Naive thymus-derived CD4-positive, alpha-beta T cell (primary cell): Measurements from ENCODE around the gene ACSM6. TPM values are rescaled to one million over a fixed set of nuclear protein-coding genes. Genes with fewer than 3 reads are reported as not detected.

Source experiments
- ATAC-seq: fragments of 150-1000 bp; cut with Tn5 transposase; 2 replicates; pipeline ENCODE4 v1.10.0; 2021; ENCODE audit warnings: mild to moderate bottlenecking, moderate library complexity
- CTCF ChIA-PET: fragments of 350-600 bp; sonication (Branson Sonifier 250); formaldehyde crosslinking; loops from one replicate; lab custom pipeline; 2021; ENCODE audit warnings: antibody characterized with exemption; lab: Charles Lee
- POLR2A ChIA-PET: fragments of 350-600 bp; sonication (Branson Sonifier 250); formaldehyde crosslinking; loops from one replicate; lab custom pipeline; 2021; ENCODE audit warnings: antibody characterized with exemption, inconsistent platforms; lab: Charles Lee
- DNase-seq, 9 donors: peaks; one replicate each; pipeline versions ENCODE4 v3.0.0 to v3.0.0-alpha.2; 2020 to 2022; ENCODE audit warnings: mixed read lengths in 1 of 9
- H3K27ac ChIP-seq: one replicate; pipeline ENCODE4 v1.7.0; 2013; ENCODE audit warnings: mild to moderate bottlenecking, low read depth, low read length, moderate library complexity
- H3K27me3 ChIP-seq, 2 donors: one replicate each; pipeline ENCODE4 v1.7.0; 2013; ENCODE audit warnings: low read length in 2 of 2, mild to moderate bottlenecking in 2 of 2, moderate library complexity in 2 of 2; ENCODE audit not compliant: control insufficient read depth in 2 of 2, insufficient read depth in 2 of 2
- H3K36me3 ChIP-seq, 3 experiments: 1 replicate in 2 of 3; 2 replicates in 1 of 3; pipeline ENCODE4 v1.7.0; 2013; ENCODE audit warnings: low read length in 3 of 3, mild to moderate bottlenecking in 3 of 3, moderate library complexity in 1 of 3; ENCODE audit not compliant: insufficient read depth in 3 of 3, control insufficient read depth in 2 of 3
- H3K4me1 ChIP-seq, 2 donors: one replicate each; pipeline ENCODE4 v1.7.0; 2013; ENCODE audit warnings: low read length in 2 of 2, mild to moderate bottlenecking in 2 of 2, moderate library complexity in 1 of 2; ENCODE audit not compliant: control insufficient read depth in 2 of 2, insufficient read depth in 2 of 2
- H3K4me3 ChIP-seq: 2 replicates; pipeline ENCODE4 v1.7.0; 2013; ENCODE audit warnings: mild to moderate bottlenecking, low read length
- H3K9me3 ChIP-seq, 3 experiments: 1 replicate in 2 of 3; 2 replicates in 1 of 3; pipeline ENCODE4 v1.7.0; 2013; ENCODE audit warnings: low read length in 3 of 3; ENCODE audit not compliant: control insufficient read depth in 2 of 3
- H3K27ac Mint-ChIP-seq, 9 donors: one replicate each; pipeline ENCODE4 v1.8.0; 2020 to 2022; ENCODE audit warnings: mixed read lengths in 9 of 9, mild to moderate bottlenecking in 8 of 9, moderate library complexity in 5 of 9, inconsistent platforms in 2 of 9
- H3K27me3 Mint-ChIP-seq, 5 donors: one replicate each; pipeline ENCODE4 v1.8.0; 2021 to 2022; ENCODE audit warnings: mixed read lengths in 5 of 5, mild to moderate bottlenecking in 1 of 5
- H3K36me3 Mint-ChIP-seq, 5 donors: one replicate each; pipeline ENCODE4 v1.8.0; 2020 to 2022; ENCODE audit warnings: mixed read lengths in 5 of 5, mild to moderate bottlenecking in 3 of 5, inconsistent platforms in 1 of 5
- H3K4me1 Mint-ChIP-seq, 7 donors: one replicate each; pipeline ENCODE4 v1.8.0; 2020 to 2022; ENCODE audit warnings: mixed read lengths in 7 of 7, mild to moderate bottlenecking in 3 of 7, inconsistent platforms in 1 of 7
- H3K4me3 Mint-ChIP-seq, 10 donors: one replicate each; pipeline ENCODE4 v1.8.0; 2020 to 2022; ENCODE audit warnings: mild to moderate bottlenecking in 10 of 10, mixed read lengths in 10 of 10, moderate library complexity in 6 of 10, inconsistent platforms in 2 of 10
- H3K9me3 Mint-ChIP-seq, 11 donors: one replicate each; pipeline ENCODE4 v1.8.0; 2020 to 2022; ENCODE audit warnings: mixed read lengths in 11 of 11, mild to moderate bottlenecking in 4 of 11, inconsistent platforms in 1 of 11, moderate library complexity in 1 of 11
- intact Hi-C, 2 donors: fragments of 100-400 bp; cut with micrococcal nuclease; formaldehyde crosslinking; loops; one replicate each; pipeline ENCODE4 v1.15.1; 2023
- polyA plus RNA-seq, 2 donors: library from polyadenylated mRNA; unstranded; fragments of 300-500 nt; fragmentation: Illumina TruSeq; gene quantifications; one replicate each; pipeline ENCODE4 v1.2.3, GENCODE V29; 2021
- total RNA-seq, 6 experiments: library from RNA in 5 of 6; stranded (reverse) in 5 of 6; gene quantifications; 1 replicate in 5 of 6; 2 replicates in 1 of 6; pipeline ENCODE4 v1.2.3 and lab custom pipeline; 2021 to 2026

ACSM6 gene
- total and polyA plus RNA-seq, 7 experiments from 2014 or later: not detected

GRCh38 chr10:95211606-95212279 is 17.7 kb downstream of the ACSM6 start:
- no peaks in the 10 kb centered on the region for H3K27me3 ChIP-seq
- H3K27ac ChIP-seq: no peak overlapping the region
- H3K36me3 ChIP-seq: no peaks in the 10 kb centered on the region
- no peaks in the 10 kb centered on the region for H3K4me1 ChIP-seq
- no peak for DNase-seq
- H3K9me3 Mint-ChIP-seq: peaks cover 0 to 8% (median 2%) of the 10 kb centered on the region in 11 donors
- ChIA-PET CTCF (no interaction called here), POLR2A (no interaction called here)
- H3K27ac Mint-ChIP-seq: no peak overlapping the region
- intact Hi-C loops: no loop called here
- peaks cover 0 to 12% (median 4%) of the 10 kb centered on the region in 5 donors for H3K27me3 Mint-ChIP-seq
- ATAC-seq: no peak
- peaks cover 0 to 10% (median 0%) of the 10 kb centered on the region in 5 donors for H3K36me3 Mint-ChIP-seq
- no peak overlapping the region for H3K4me3 ChIP-seq
- no peaks in the 10 kb centered on the region for H3K9me3 ChIP-seq
- H3K4me3 Mint-ChIP-seq: no peak overlapping the region
- H3K4me1 Mint-ChIP-seq: no peaks in the 10 kb centered on the region

- Histone ChIP-seq H3K4me3 (no peak overlapping the region), H3K27me3 (no peaks in the 10 kb centered on the region), H3K9me3 (no peaks in the 10 kb centered on the region), H3K4me1 (no peaks in the 10 kb centered on the region), H3K36me3 (no peaks in the 10 kb centered on the region), H3K27ac (no peak overlapping the region)
- H3K4me1 Mint-ChIP-seq: no peaks in the 10 kb centered on the region
- no peak overlapping the region for H3K4me3 Mint-ChIP-seq
- CTCF ChIA-PET: no interaction called here
- no peak overlapping the region for H3K27ac Mint-ChIP-seq
- POLR2A ChIA-PET: no interaction called here
- ATAC-seq (no peak), DNase-seq (no peak)
- intact Hi-C loops: no loop called here
- H3K36me3 Mint-ChIP-seq: peaks cover 0 to 10% (median 0%) of the 10 kb centered on the region in 5 donors
- peaks cover 0 to 9% (median 2%) of the 10 kb centered on the region in 11 donors for H3K9me3 Mint-ChIP-seq
- H3K27me3 Mint-ChIP-seq: peaks cover 0 to 14% (median 7%) of the 10 kb centered on the region in 5 donors
Observed at GRCh38 chr10:95214369-95214768, 20.3 kb downstream of the ACSM6 start.

DNA sequence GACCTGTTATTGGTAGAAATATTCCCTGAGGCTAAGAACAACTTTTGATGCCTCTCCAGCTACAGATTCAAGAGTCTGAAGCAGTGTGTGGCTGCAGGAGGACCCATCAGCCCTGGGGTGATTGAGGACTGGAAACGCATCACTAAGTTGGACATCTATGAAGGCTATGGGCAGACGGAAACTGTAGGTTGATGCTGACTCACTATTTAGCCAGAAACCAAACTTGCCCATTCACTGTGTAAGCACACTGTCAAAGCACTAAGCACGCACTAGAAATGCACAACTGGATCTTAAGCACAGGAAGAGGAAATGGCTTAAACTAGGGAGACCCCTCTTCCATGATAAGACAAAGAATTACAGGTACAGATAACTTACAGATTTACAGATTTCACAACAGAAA is 20.8 kb downstream of the ACSM6 start:
- DNase-seq (no peak), ATAC-seq (no peak)
- ChIA-PET POLR2A (no interaction called here), CTCF (no interaction called here)
- Histone ChIP-seq H3K9me3 (no peaks in the 10 kb centered on the region), H3K27me3 (no peaks in the 10 kb centered on the region), H3K4me3 (no peak overlapping the region), H3K27ac (no peak overlapping the region), H3K4me1 (no peaks in the 10 kb centered on the region), H3K36me3 (no peaks in the 10 kb centered on the region)
- Mint-ChIP-seq H3K4me3 (no peak overlapping the region), H3K27me3 (peaks cover 0 to 14% (median 8%) of the 10 kb centered on the region in 5 donors), H3K27ac (no peak overlapping the region), H3K36me3 (peaks cover 0 to 10% (median 0%) of the 10 kb centered on the region in 5 donors), H3K4me1 (no peaks in the 10 kb centered on the region), H3K9me3 (peaks cover 0 to 9% (median 2%) of the 10 kb centered on the region in 11 donors)
- intact Hi-C loops: no loop called here

GRCh38 chr10:95217476-95217875 is 23.4 kb downstream of the ACSM6 start:
- ChIA-PET CTCF (no interaction called here), POLR2A (no interaction called here)
- no peak overlapping the region for H3K27ac Mint-ChIP-seq
- H3K27me3 ChIP-seq: no peaks in the 10 kb centered on the region
- H3K4me1 ChIP-seq: no peaks in the 10 kb centered on the region
- peaks cover 0 to 14% (median 8%) of the 10 kb centered on the region in 5 donors for H3K27me3 Mint-ChIP-seq
- peaks cover 0 to 9% (median 2%) of the 10 kb centered on the region in 11 donors for H3K9me3 Mint-ChIP-seq
- H3K27ac ChIP-seq: no peak overlapping the region
- H3K36me3 ChIP-seq: no peaks in the 10 kb centered on the region
- ATAC-seq: no peak
- no peak overlapping the region for H3K4me3 ChIP-seq
- H3K36me3 Mint-ChIP-seq: peaks cover 0 to 10% (median 0%) of the 10 kb centered on the region in 5 donors
- H3K4me3 Mint-ChIP-seq: no peak overlapping the region
- no peak for DNase-seq
- intact Hi-C loops: no loop called here
- H3K4me1 Mint-ChIP-seq: no peaks in the 10 kb centered on the region
- no peaks in the 10 kb centered on the region for H3K9me3 ChIP-seq

- Mint-ChIP-seq H3K27ac (no peak overlapping the region), H3K9me3 (peaks cover 0 to 9% (median 0%) of the 10 kb centered on the region in 11 donors), H3K27me3 (peaks cover 0 to 14% (median 8%) of the 10 kb centered on the region in 5 donors), H3K4me1 (no peaks in the 10 kb centered on the region), H3K4me3 (no peak overlapping the region), H3K36me3 (peaks cover 0 to 9% (median 0%) of the 10 kb centered on the region in 5 donors)
- ChIA-PET POLR2A (no interaction called here), CTCF (no interaction called here)
- H3K4me1 ChIP-seq: no peaks in the 10 kb centered on the region
- no peaks in the 10 kb centered on the region for H3K27me3 ChIP-seq
- ATAC-seq (no peak), DNase-seq (no peak)
- no peaks in the 10 kb centered on the region for H3K9me3 ChIP-seq
- H3K36me3 ChIP-seq: no peaks in the 10 kb centered on the region
- intact Hi-C loops: no loop called here
- no peak overlapping the region for H3K4me3 ChIP-seq
- H3K27ac ChIP-seq: no peak overlapping the region
Observed at GRCh38 chr10:95220539-95220938, 26.5 kb downstream of the ACSM6 start.

DNA sequence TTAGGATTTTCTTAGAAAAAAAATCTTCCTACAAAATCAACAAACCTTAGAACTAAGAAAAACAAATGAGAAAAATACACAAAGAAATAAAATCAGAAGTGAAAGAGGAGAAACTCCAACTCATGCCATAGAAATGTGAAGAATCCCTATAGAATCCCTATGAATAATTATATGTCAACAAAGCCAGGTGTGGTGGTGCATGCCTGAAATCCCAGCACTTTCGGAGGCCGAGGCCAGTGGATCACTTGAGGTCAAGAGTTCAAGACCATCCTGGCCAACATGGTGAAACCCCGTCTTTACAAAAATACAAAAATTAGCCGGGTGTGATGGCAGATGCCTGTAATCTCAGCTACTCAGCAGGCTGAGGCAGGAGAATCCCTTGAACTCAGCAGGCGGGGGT is 27.1 kb downstream of the ACSM6 start:
- Mint-ChIP-seq H3K9me3 (peaks cover 0 to 7% (median 0%) of the 10 kb centered on the region in 11 donors), H3K4me1 (no peaks in the 10 kb centered on the region), H3K27ac (no peak overlapping the region), H3K36me3 (peaks cover 0 to 8% (median 0%) of the 10 kb centered on the region in 5 donors), H3K27me3 (peaks cover 0 to 12% (median 7%) of the 10 kb centered on the region in 5 donors), H3K4me3 (no peak overlapping the region)
- ATAC-seq (no peak), DNase-seq (no peak)
- Histone ChIP-seq H3K27ac (no peak overlapping the region), H3K36me3 (no peaks in the 10 kb centered on the region), H3K4me1 (no peaks in the 10 kb centered on the region), H3K4me3 (no peak overlapping the region), H3K27me3 (no peaks in the 10 kb centered on the region), H3K9me3 (no peaks in the 10 kb centered on the region)
- CTCF ChIA-PET: no interaction called here
- POLR2A ChIA-PET: no interaction called here
- intact Hi-C loops: no loop called here

DNA sequence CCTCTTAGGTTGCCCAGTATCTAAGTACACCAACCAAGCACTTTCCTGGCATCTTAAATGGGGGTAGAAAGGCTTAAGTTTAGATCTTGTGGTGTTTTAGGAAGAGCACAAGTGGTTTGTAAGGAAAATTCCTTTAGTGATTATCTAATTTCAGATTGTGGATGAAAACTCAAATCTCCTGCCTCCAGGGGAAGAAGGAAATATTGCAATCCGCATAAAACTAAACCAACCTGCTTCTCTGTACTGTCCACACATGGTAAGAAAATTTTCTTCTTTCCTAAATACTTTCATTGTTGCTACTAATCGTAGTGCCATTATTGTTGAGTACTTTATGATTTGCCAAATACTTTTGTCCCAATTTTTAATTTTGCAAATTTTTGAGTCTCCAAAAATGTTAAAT is 31.1 kb downstream of the ACSM6 start:
- H3K36me3 Mint-ChIP-seq: no peaks in the 10 kb centered on the region
- peaks cover 0 to 1% (median 0%) of the 10 kb centered on the region in 11 donors for H3K9me3 Mint-ChIP-seq
- Histone ChIP-seq H3K27ac (no peak overlapping the region), H3K4me1 (no peaks in the 10 kb centered on the region), H3K27me3 (no peaks in the 10 kb centered on the region), H3K9me3 (no peaks in the 10 kb centered on the region), H3K36me3 (no peaks in the 10 kb centered on the region), H3K4me3 (no peak overlapping the region)
- H3K4me3 Mint-ChIP-seq: no peak overlapping the region
- H3K4me1 Mint-ChIP-seq: peaks cover 0 to 4% (median 0%) of the 10 kb centered on the region in 7 donors
- POLR2A ChIA-PET: no interaction called here
- intact Hi-C loops: no loop called here
- no peak for DNase-seq
- CTCF ChIA-PET: no interaction called here
- H3K27me3 Mint-ChIP-seq: peaks cover 0 to 7% (median 0%) of the 10 kb centered on the region in 5 donors
- H3K27ac Mint-ChIP-seq: no peak overlapping the region
- ATAC-seq: no peak
